Right lobe of liver (tissue), 6 donors: ENCODE results near the gene MRAP. TPM values are rescaled to one million over a fixed set of nuclear protein-coding genes. Genes with fewer than 3 reads are reported as not detected.
A peak's percentile ranks its signal among the peaks of the same experiment; 100 is the strongest.

Experiments
- ATAC-seq, 4 donors: fragments of 200-7000 bp; cut with Tn5 transposase; one replicate each; pipeline ENCODE4 v1.9.1; 2020; ENCODE audit warnings: mild to moderate bottlenecking in 4 of 4, moderate library complexity in 4 of 4
- DNase-seq, 3 donors: peaks; one replicate each; pipeline ENCODE4 v3.0.0-alpha.2; 2020
- H3K27ac ChIP-seq, 3 donors: fragments of 200-600 bp; one replicate each; pipeline ENCODE4 v1.8.0; 2022
- H3K27me3 ChIP-seq, 2 donors: fragments of 200-600 bp; one replicate each; pipeline ENCODE4 v1.8.0; 2022
- H3K36me3 ChIP-seq, 4 donors: fragments of 200-600 bp; sonication (generic) in 1 of 4; one replicate each; pipeline versions ENCODE4 v1.5.1 to v1.8.0; 2017 to 2022; ENCODE audit warnings: control low read depth in 1 of 4
- H3K4me1 ChIP-seq, 4 donors: fragments of 200-600 bp; sonication (generic) in 1 of 4; one replicate each; pipeline versions ENCODE4 v1.5.1 to v1.8.0; 2017 to 2022; ENCODE audit warnings: control low read depth in 1 of 4
- H3K4me3 ChIP-seq, 3 donors: fragments of 200-600 bp; one replicate each; pipeline ENCODE4 v1.8.0; 2022
- H3K9me3 ChIP-seq, 4 donors: fragments of 200-600 bp; sonication (generic) in 1 of 4; one replicate each; pipeline versions ENCODE4 v1.5.1 to v1.8.0; 2017 to 2022; ENCODE audit warnings: control low read depth in 1 of 4
- CTCF ChIP-seq, 4 donors: fragments of 200-600 bp in 3 of 4; fragments of 450-650 bp in 1 of 4; IDR thresholded peaks; one replicate each; pipeline versions ENCODE4 v1.5.1 to v1.8.0; 2016 to 2022; ENCODE audit warnings: antibody characterized with exemption in 4 of 4, mild to moderate bottlenecking in 2 of 4
- POLR2A ChIP-seq: fragments of 450-650 bp; IDR thresholded peaks from one replicate; pipeline ENCODE4 v1.6.1; 2017; ENCODE audit warnings: antibody characterized with exemption, mild to moderate bottlenecking
- WGBS: methylation state at CpG from one replicate; pipeline ENCODE4 v1.1.6; 2018; ENCODE audit warnings: low coverage, low lambda C conversion rate; ENCODE audit not compliant: insufficient coverage; ENCODE audit errors: missing lambda C conversion rate; 5-methylcytosine and 5-hydroxymethylcytosine counted together
- intact Hi-C, 2 donors: fragments of 100-400 bp; cut with DNase I; formaldehyde crosslinking; loops; one replicate each; pipeline versions ENCODE4 v1.11.2 to v1.14.1; 2022
- total RNA-seq, 6 experiments: library from RNA; depleted of rRNA in 2 of 6; stranded (reverse); fragments of >200 nt in 2 of 6; fragmentation: NEBNext Ultra II Directional in 3 of 6; extraction: Animal tissue kit (Norgen Biotek cat#: 25700) in 3 of 6; gene quantifications; one replicate each; pipeline versions ENCODE4 v1.1.0 to v1.2.4, GENCODE V29; 2016 to 2023
- donor health status: DM: no; HTN: yes; CAD: no.
- donor health status: DM: no; HTN: no; CAD: no.
- donor health status: DM: no; HTN: no; CAD: no.
- donor health status: DM: no; HTN: yes; CAD: no.
- donor health status: DM: no; HTN: yes; CAD: no.

MRAP gene
- total RNA-seq, 6 experiments from 2014 or later: 0.37 to 3.0 (median 1.7) TPM; not detected in 1

- ATAC-seq: no peak
- intact Hi-C loops: no loop called here
- Histone ChIP-seq H3K4me3 (no peak overlapping the region), H3K9me3 (no peaks in the 10 kb centered on the region), H3K27me3 (no peaks in the 10 kb centered on the region), H3K4me1 (no peaks in the 10 kb centered on the region), H3K36me3 (peaks cover 0 to 70% (median 26%) of the 10 kb centered on the region in 4 donors), H3K27ac (no peak overlapping the region)
- no peak for TF ChIP-seq CTCF (IDR thresholded peaks at IDR 0.05)
- WGBS: no CpG with 5 or more reads among the region's 14 CpGs
- DNase-seq: peak in 1 of 3 donors; percentile 42
Observed at GRCh38 chr21:32315511-32316281, 17.0 kb downstream of the MRAP start.

GRCh38 chr21:32316361-32317215, 17.9 kb downstream of the MRAP start:
- TF ChIP-seq POLR2A (no peak), CTCF (IDR thresholded peaks at IDR 0.05) (no peak)
- ATAC-seq: no peak
- H3K4me3 ChIP-seq: no peak overlapping the region
- DNase-seq: peak in 1 of 3 donors; percentile 31
- H3K4me1 ChIP-seq: no peaks in the 10 kb centered on the region
- WGBS: 100% methylated on average over 1 of the region's 22 CpGs
- no peak overlapping the region for H3K27ac ChIP-seq
- no peaks in the 10 kb centered on the region for H3K9me3 ChIP-seq
- intact Hi-C loops: no loop called here
- peaks cover 0 to 79% (median 27%) of the 10 kb centered on the region in 4 donors for H3K36me3 ChIP-seq
- no peaks in the 10 kb centered on the region for H3K27me3 ChIP-seq

GRCh38 chr21:32317726-32318125, 19.1 kb downstream of the MRAP start:
- no peak overlapping the region for H3K4me3 ChIP-seq
- H3K36me3 ChIP-seq: peaks cover 0 to 85% (median 30%) of the 10 kb centered on the region in 4 donors
- TF ChIP-seq CTCF (IDR thresholded peaks at IDR 0.05): no peak
- no peak overlapping the region for H3K27ac ChIP-seq
- intact Hi-C loops: no loop called here
- H3K27me3 ChIP-seq: no peaks in the 10 kb centered on the region
- DNase-seq: peak in 1 of 3 donors; percentile 43
- no peaks in the 10 kb centered on the region for H3K9me3 ChIP-seq
- no peak for ATAC-seq
- no peaks in the 10 kb centered on the region for H3K4me1 ChIP-seq
- WGBS: 89% methylated on average over 3 of the region's 9 CpGs

- Histone ChIP-seq H3K4me1 (no peaks in the 10 kb centered on the region), H3K27ac (no peak overlapping the region), H3K27me3 (no peaks in the 10 kb centered on the region), H3K36me3 (peaks cover 0 to 96% (median 36%) of the 10 kb centered on the region in 4 donors), H3K4me3 (no peak overlapping the region), H3K9me3 (no peaks in the 10 kb centered on the region)
- ATAC-seq: no peak
- peak in 1 of 3 donors; percentile 31 for DNase-seq
- intact Hi-C loops: no loop called here
- no CpG with 5 or more reads among the region's 7 CpGs for WGBS
- TF ChIP-seq CTCF (IDR thresholded peaks at IDR 0.05): no peak
- TF ChIP-seq POLR2A: no peak
Observed at GRCh38 chr21:32319012-32319411, 20.4 kb downstream of the MRAP start.
